ENCODE measurements around the gene ILDR2. TPM values are rescaled to one million over a fixed set of nuclear protein-coding genes. Genes with fewer than 3 reads are reported as not detected.

The ILDR2 gene
- total and polyA plus RNA-seq, 8 donors = 0.09 to 0.95 (median 0.33) TPM

- WGBS, 2 donors = 82 to 89% methylated on average over 2 of the region's 2 CpGs
Measured at GRCh38 chr1:166937962-166938361, 37.4 kb downstream of the ILDR2 start.

GRCh38 chr1:166937329-166937728 lies 38.0 kb downstream of the ILDR2 start:
- intact Hi-C loops (cut with DNase I) = no loop called here
- Histone ChIP-seq H3K27me3 (peaks cover 0 to under 1% (median 0%) of the 10 kb centered on the region in 4 donors), H3K27ac (no peak overlapping the region), H3K4me1 (no peaks in the 10 kb centered on the region), H3K4me3 (no peak overlapping the region), H3K36me3 (no peaks in the 10 kb centered on the region), H3K9me3 (no peaks in the 10 kb centered on the region)
- no peak for FAIRE-seq
- WGBS, 2 donors = 51 to 57% methylated on average over 4 of the region's 4 CpGs
- DNase-seq = no peak
- ATAC-seq = no peak
- TF ChIP-seq CTCF (IDR thresholded peaks at IDR 0.05) = no peak

More at GRCh38 chr1:166937962-166938361, 37.4 kb downstream of the ILDR2 start:
- H3K4me1 ChIP-seq = no peaks in the 10 kb centered on the region
- FAIRE-seq (no peak), DNase-seq (no peak), ATAC-seq (no peak)
- no peak overlapping the region for H3K27ac ChIP-seq
- no peak for TF ChIP-seq CTCF (IDR thresholded peaks at IDR 0.05)
- peaks cover 0 to 3% (median 0%) of the 10 kb centered on the region in 4 donors for H3K27me3 ChIP-seq
- intact Hi-C loops (cut with DNase I) = no loop called here
- H3K9me3 ChIP-seq = no peaks in the 10 kb centered on the region
- no peaks in the 10 kb centered on the region for H3K36me3 ChIP-seq
- no peak overlapping the region for H3K4me3 ChIP-seq

GRCh38 chr1:166933633-166934032 lies 41.7 kb downstream of the ILDR2 start:
- DNase-seq (no peak), ATAC-seq (no peak), FAIRE-seq (no peak)
- no peak for TF ChIP-seq CTCF (IDR thresholded peaks at IDR 0.05)
- no peaks in the 10 kb centered on the region for H3K4me1 ChIP-seq
- 41% methylated on average over 1 of the region's 1 CpG for WGBS, 2 donors
- H3K4me3 ChIP-seq = no peak overlapping the region
- intact Hi-C loops (cut with DNase I) = no loop called here
- H3K9me3 ChIP-seq = no peaks in the 10 kb centered on the region
- H3K27me3 ChIP-seq = no peaks in the 10 kb centered on the region
- no peaks in the 10 kb centered on the region for H3K36me3 ChIP-seq
- H3K27ac ChIP-seq = no peak overlapping the region

- DNase-seq = no peak
- no peaks in the 10 kb centered on the region for H3K27me3 ChIP-seq
- H3K9me3 ChIP-seq = no peaks in the 10 kb centered on the region
- intact Hi-C loops (cut with DNase I) = no loop called here
- no peaks in the 10 kb centered on the region for H3K4me1 ChIP-seq
- no peaks in the 10 kb centered on the region for H3K36me3 ChIP-seq
- H3K4me3 ChIP-seq = no peak overlapping the region
- no peak for TF ChIP-seq CTCF (IDR thresholded peaks at IDR 0.05)
- no peak overlapping the region for H3K27ac ChIP-seq
- no peak for FAIRE-seq
- no peak for ATAC-seq
Measured at GRCh38 chr1:166933140-166933539, 42.2 kb downstream of the ILDR2 start.

GRCh38 chr1:166929911-166930310 lies 45.4 kb downstream of the ILDR2 start:
- no peak for FAIRE-seq
- 59 to 78% methylated on average over 1 of the region's 1 CpG for WGBS, 2 donors
- H3K36me3 ChIP-seq = no peaks in the 10 kb centered on the region
- ATAC-seq = no peak
- DNase-seq = no peak
- H3K27me3 ChIP-seq = no peaks in the 10 kb centered on the region
- no peaks in the 10 kb centered on the region for H3K9me3 ChIP-seq
- intact Hi-C loops (cut with DNase I) = no loop called here
- no peak for TF ChIP-seq CTCF (IDR thresholded peaks at IDR 0.05)
- no peak overlapping the region for H3K27ac ChIP-seq
- no peak overlapping the region for H3K4me3 ChIP-seq
- no peaks in the 10 kb centered on the region for H3K4me1 ChIP-seq
